Kasumi-1 (cell line): ENCODE data around the gene ADARB2.
A peak's percentile ranks its signal among the peaks of the same experiment; 100 is the strongest.

Experiments used
- DNase-seq, 2 experiments: peaks; one replicate each; lab custom pipeline; 2025; lab: John Stamatoyannopoulos, UW

The ADARB2 gene

GRCh38 chr10:1736144-1736971 lies 967 bp downstream of the ADARB2 start:
- DNase-seq: no peak

- DNase-seq: no peak
Measured at GRCh38 chr10:1735562-1735961, 1.8 kb downstream of the ADARB2 start.

DNA sequence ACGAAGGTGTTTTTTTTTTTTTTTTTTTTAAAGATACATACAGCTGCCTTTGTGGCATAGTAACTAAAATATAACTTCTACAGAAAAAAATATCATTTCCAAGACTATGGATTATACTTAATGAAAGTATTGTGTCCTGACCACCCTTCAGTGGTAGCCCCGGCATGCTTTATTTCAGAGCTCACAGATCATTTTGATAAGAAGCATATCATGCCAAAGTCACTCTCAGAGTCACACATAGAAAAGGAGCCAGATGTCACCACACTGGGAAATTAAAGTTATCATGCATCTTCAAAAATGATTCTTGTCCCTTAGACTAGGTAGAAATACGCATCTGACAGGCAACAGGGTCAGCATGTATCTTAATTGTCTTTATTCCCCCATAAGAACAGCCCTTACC lies 3.0 kb downstream of the ADARB2 start:
- no peak for DNase-seq

GRCh38 chr10:1733720-1734119 lies 3.6 kb downstream of the ADARB2 start:
- DNase-seq: no peak

DNA sequence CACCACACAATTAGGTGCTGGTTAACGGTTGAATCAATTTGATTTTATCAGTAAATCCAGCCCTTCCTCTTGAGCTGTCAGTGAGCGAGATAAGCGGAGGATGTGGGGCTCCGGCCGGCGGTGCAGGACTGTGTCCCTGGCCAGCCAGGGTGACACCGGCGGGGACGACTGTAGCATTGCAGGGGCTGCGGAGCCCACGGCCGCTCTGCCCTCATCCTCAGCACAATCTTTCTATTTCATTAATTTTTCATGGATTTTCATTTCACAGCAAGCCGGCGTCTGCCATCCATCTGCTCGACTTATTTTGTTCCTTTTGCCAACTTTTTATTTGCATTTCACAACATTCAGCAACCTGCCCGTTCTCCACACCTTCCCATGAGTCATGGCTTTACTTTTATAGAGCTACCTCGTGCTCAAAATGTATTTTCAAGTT lies 4.7 kb downstream of the ADARB2 start:
- no peak for DNase-seq

DNA sequence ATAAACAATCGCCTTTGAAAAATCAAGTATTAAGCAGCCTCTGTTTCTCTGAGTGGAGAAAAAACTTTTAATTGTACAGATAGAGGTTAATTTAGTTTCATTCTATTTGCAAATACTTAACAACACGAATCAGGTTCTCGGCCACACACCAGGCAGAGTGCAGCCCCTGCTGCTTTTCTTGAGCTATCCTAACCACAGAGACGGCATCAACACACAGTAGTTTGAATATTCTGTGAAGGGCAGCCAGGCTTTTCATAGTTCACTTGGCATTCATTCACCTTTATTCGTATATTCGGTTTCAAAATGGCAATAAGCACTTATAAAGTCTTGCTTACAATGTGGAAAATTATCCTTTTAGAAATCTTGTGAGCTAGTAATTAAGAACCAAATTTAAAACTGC lies 5.7 kb downstream of the ADARB2 start:
- DNase-seq: no peak

- DNase-seq: no peak
Measured at GRCh38 chr10:1729751-1730150, 7.6 kb downstream of the ADARB2 start.

GRCh38 chr10:1726861-1727260 lies 10.5 kb downstream of the ADARB2 start:
- no peak for DNase-seq

DNA sequence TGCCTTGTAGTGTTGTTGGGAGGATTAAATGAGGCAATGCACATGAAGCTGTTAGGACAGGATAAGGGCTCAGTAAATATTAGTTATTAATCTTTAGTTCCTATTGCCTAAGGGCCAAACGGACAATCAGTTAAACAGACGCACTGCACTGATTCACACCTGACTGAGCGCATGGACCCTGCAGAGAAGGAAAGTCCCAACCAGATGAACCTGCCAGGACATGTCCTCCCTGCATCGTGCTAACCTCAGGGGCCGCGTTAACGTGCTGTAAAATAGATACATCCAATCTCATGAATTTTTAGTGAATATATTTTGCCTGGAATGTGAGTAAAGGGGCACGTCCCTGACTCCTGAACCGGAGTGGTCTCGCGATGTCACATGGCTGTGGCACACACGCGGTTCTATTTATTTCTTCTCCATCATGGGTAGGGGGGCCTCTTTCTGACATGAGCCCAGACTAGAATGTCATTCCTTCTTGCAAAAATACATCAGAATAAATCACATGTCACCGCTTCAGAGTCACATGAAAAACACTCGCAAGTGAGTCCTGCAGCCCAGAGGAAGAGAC lies 12.3 kb downstream of the ADARB2 start:
- no peak for DNase-seq

DNA sequence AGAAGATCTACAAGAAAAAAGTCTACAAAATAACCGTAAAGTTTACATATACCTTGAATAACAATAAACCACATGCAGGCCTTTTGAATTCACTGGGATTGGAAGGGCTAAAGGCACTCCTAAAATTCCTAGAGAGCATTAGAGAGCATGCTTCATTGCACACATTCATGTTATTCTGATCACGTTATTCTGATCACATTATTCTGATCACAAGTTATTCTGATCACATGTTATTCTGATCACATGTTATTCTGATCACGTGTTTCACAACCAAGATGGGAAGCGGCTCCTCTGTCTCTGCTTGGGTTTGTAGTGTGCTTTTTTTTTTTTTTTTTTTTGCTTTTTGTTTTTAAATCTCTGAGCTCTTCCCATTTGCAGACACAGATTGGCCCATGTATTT lies 20.5 kb downstream of the ADARB2 start:
- DNase-seq: no peak

- peak; percentile 75 to 76 for DNase-seq
Measured at GRCh38 chr10:1715821-1716220, 21.5 kb downstream of the ADARB2 start.

DNA sequence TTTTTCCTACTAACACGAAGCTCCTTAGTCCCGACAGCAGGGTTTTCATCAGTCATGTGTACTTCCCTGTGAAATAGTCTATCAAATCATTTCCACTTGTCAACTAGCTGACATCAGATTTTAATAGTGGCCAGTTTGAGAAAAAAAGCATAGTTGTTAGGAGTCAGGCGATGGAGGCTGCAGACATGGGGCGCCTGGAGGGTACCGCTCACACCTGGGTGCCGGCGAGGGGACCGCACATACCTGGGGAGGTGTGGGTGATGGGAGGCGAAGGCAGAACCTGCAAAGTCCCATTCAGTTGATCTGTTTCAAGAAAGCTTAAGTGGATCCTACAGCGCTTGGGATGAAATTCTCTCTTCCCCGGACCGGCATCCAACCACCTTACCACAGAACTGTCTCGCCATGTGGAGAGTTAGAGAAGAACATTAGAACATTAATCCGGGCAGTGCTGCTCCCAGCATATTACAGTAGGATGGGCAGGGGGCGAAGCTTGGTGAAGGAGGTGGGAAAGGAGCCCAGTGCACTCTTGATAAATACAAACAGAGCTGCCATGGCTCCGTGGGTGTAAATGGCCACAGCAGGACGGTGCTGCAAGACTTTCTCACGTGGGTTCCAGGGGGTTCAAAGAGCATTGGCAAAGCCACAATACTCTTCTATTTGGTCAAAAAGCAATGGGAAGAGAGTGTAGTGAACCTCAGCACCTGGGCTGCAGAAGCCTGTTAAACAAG lies 24.2 kb downstream of the ADARB2 start:
- no peak for DNase-seq

- DNase-seq: no peak
Measured at GRCh38 chr10:1712314-1712713, 25.0 kb downstream of the ADARB2 start.

GRCh38 chr10:1709161-1709560 lies 28.2 kb downstream of the ADARB2 start:
- no peak for DNase-seq

GRCh38 chr10:1708746-1709145 lies 28.6 kb downstream of the ADARB2 start:
- no peak for DNase-seq

DNA sequence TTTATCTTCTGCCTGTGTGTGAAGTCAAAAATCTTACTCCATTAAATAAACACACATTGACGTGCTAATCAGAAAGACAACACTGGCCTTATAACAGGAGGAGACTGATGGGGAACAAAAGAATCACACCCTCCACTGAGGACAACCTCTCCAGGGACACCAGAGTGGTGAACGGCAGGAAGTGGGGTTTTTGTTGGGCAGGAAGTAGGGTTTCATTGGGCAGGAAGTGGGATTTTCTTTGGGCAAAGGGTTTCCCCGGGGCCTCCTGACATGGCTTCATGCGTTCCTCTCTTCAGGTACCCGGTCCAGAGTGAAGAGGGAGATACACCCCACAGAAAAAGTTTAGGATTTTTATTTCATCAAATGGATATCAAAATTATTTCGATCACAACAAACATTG lies 30.6 kb downstream of the ADARB2 start:
- DNase-seq: peak in 1 of 2 experiments; percentile 3

DNA sequence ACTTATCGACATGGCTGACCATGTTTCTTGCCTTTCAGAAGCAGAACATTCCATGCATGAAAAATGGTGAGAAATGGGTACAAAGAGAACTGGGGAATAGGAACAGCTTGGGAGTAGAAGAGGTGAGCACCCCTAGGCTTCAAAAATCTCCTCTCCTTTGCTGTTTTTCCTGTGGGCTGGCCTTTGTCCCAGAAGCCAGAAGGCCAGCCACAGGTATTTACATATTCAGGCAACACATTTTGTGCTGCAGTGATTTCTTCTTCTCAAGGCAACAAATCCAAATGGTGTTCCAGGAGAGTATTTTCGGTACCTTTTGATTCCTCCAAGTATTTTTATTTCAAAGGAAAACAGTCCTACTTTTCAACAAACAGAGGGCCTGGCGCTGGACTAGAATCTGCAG lies 31.1 kb downstream of the ADARB2 start:
- no peak for DNase-seq

- no peak for DNase-seq
Measured at GRCh38 chr10:1698185-1698584, 39.1 kb downstream of the ADARB2 start.

- no peak for DNase-seq
Measured at GRCh38 chr10:1696106-1696505, 41.2 kb downstream of the ADARB2 start.

DNA sequence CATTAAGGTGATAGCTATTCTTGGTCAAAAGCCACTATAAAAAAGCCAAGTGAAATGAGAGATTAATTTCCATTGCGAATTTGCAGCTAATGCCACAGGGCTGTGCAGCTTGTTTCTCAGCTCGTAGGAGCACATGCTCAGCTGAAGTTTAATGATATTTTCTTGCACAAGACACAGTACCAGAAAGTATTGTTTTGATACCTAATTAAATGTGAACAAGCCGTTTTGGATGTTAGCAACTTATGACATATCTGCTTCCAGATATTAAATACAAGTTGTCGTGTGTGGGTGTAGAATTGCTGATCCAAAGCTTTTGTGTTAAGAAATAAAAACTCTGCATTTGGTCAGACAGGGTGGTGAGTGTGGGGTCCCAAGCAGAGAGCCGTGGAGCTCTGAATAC lies 47.2 kb downstream of the ADARB2 start:
- DNase-seq: no peak

DNA sequence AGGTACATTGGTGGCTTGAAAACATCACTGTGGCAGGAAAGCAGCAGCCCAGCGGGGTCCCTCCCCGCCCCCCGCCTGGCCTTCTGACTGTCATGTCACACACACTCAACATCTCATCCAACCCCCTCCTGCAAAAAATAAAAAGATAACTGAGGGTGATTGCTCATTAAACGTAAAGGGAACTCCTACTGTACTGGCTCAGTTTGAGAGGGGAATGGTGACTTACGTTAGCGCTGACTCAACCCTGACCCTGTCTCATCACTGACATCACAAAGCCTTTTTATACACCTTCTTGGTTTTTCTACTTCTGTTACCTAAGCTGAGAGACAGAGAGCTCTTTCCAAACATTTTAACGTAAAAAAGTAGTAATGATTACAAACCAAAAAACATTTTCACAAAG lies 48.8 kb downstream of the ADARB2 start:
- DNase-seq: no peak

DNA sequence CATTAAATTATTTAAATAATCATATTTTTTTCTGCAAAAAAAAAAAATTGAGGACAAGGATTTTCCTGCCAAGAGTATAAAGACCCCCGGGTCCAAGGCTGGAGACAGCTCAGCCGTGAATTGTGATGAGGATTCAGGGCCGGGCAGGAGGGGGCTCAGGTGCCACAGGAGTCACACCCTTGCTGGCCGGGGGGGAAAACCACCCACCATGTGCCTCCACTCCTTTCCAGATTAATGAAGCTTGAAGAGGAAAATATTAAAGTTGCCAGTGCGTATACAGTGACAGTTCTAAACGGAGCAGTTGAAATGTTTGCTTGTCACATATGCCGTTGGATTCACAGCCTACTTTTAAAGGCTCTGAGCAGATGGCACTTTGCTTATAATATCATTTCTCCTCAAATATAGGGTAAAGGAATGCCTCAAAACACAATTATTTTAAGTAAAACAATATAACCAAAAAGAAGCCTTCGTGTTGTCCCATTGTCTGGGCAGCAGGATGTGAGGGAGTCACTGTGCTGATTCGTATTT lies 49.6 kb downstream of the ADARB2 start:
- no peak for DNase-seq

GRCh38 chr10:1687190-1687589 lies 50.1 kb downstream of the ADARB2 start:
- no peak for DNase-seq
